ENCODE data around the gene LRP1B.

DNA sequence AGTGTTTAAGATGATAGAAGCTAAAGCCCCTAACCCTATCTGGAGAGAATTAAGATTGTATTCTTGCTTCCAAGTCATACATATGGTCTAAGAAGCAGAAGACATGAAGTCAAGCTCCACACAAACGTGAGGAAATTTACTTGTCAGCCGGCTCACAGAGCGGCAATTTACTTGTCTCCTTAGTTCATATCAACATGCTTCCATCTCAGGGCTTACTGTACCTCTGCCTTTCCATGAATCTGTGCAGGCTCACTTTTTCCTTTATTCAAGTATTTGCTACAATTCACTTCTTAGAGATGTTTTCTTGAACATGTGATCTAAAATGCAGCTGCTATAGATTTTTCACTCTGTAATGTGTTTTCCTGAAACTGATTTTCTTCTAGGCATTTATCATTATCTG lies 1386.4 kb downstream of the LRP1B start:
- no peak for TF ChIP-seq CTCF (IDR thresholded peaks at IDR 0.05)
- TF ChIP-seq POLR2A (IDR thresholded peaks at IDR 0.05) = no peak
- no peak for TF ChIP-seq POLR2AphosphoS5 (IDR thresholded peaks at IDR 0.05; ENCODE audit: insufficient read depth in 1 of 2, low read depth in 1 of 2)

Measured in vagina (tissue), 2 donors.